NCI-H345 treated with DMSO at 0.1 percent for 48 hours (cell line): ENCODE measurements around the gene CORIN.
"Not testable (repeated sequence)": the region's sequence is repeated elsewhere in the genome, so short reads cannot be mapped to it uniquely, and the experiment has no call there.

Experiments
- DNase-seq: peaks from one replicate; lab custom pipeline; 2025; ENCODE audit not compliant: unreplicated experiment; lab: John Stamatoyannopoulos, UW

Gene CORIN

GRCh38 chr4:47776353-47776752 lies 61.5 kb downstream of the CORIN start:
- no peak for DNase-seq

DNA sequence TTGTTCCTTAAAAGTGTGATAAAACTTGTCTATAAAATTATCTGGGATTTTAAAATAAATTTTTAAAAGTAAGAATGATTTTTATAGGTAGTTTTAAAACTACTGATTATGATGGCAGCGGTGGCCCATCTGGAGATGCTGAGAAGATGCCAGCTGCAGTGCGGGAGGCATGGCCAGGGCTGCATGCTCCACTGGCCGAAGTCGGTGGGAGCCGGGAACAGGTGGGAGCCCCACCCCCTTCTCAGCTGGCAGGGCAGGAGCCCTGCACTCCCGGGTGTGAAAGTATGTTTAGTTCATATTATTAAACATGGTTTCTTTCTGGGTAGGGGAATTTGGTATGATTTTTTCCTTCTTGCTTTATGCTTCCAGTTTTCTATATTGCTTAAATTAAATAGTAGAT lies 63.8 kb downstream of the CORIN start:
- no peak for DNase-seq

GRCh38 chr4:47771020-47771419 lies 66.8 kb downstream of the CORIN start:
- no peak for DNase-seq

GRCh38 chr4:47767956-47768355 lies 69.9 kb downstream of the CORIN start:
- DNase-seq, result not testable (repeated sequence)

- no peak for DNase-seq
Observed at GRCh38 chr4:47763279-47763678, 74.6 kb downstream of the CORIN start.

DNA sequence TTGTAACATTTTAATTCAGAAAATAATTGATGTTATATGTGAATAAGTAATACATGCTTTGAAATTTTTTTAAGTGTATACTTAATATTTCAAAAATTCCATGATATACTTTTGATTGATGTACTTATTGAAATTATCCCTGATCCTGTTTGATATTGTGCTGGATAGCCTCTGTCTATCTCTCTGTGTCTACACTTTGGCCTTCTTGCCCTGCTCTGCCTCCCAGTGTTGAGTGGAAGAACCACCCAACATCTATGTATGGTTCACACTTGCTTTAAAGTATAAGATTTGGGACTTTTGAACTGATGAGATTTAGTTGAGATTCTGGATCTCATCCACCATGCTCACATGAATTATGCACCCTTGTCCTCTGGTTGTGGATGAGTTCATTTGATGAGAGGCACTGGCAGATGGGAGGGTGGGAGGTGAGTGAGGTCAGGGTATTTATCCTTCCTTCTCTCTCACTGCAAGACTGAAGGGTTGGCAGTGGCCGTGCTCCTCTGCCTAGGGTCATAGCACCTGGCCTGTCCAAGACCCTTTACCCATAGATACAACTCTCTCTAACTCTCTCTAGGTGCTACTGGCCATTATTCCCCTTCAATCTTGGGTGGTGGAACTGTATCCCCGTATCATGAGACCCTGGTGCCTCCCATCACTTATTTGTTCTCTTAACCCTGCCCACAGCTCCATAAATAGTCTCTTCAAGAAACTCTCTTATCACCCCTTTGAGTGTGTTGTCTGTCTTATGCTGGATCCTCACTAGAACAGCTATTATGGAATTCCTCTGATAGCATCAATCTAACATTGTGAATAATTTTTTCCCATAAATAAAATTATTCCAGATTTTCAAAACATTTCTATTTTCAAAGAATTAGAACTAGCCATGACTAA lies 75.2 kb downstream of the CORIN start:
- DNase-seq, result no peak

GRCh38 chr4:47753316-47753715 lies 84.6 kb downstream of the CORIN start:
- DNase-seq, result not testable (repeated sequence)

DNA sequence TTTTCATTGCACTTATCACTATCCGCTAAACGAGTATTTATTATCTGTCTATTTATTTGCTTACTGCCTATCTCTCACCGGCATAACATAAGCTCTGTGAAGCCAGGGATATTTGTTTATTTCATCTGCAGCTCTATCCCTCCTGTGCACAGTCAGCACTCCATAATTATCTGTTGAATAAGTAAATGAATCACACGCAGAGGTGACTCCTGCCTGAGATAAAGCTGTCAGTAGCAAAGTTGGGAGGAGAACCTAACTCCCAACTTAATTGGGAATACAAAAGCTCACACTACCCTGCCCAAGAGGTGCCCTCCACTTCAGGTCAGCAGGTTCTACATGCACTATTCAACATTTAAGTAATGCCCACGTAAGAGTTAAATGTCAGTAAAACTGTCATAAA lies 85.7 kb downstream of the CORIN start:
- DNase-seq, result no peak

DNA sequence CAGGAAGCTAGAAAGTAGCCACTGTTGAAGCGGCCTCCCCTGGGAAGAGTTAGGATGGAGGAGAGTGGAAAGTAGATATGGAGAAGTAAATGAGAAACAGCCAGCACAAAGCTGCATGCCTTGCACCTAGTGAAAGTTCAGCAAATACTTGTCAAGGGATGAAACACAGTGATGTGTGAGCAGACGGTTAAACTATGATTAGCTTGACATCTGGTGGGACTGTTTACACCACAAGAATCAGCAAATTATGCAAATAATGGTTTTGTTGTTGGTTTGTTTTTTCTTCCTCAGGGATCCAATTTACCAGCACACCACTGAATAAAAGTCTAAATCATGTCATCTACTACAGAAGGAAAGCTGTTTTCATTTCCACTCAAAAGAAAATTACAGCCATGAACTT lies 87.1 kb downstream of the CORIN start:
- DNase-seq, result no peak

DNA sequence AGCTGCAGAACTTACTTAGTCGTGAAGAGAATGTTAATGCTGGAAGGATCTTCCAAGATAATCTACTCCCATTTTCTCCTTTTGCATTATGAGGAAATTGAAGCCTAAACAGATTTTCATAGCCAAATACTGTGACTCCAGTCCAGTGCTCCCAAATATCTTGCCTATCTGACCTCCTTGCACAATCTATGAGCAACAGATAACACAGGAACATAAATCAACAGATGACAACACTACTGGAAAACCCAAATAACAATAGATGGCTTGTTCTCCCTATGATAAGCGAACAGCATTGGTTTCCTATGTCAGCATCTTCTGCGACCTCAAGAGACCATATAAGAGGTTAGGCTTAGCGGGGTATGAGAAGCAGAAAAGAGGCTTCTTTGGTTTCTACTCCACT lies 88.0 kb downstream of the CORIN start:
- DNase-seq, result no peak

GRCh38 chr4:47749060-47749459 lies 88.8 kb downstream of the CORIN start:
- no peak for DNase-seq

GRCh38 chr4:47747846-47748494 lies 89.9 kb downstream of the CORIN start:
- DNase-seq, result no peak

GRCh38 chr4:47747211-47747610 lies 90.7 kb downstream of the CORIN start:
- DNase-seq, result no peak

GRCh38 chr4:47746122-47746521 lies 91.7 kb downstream of the CORIN start:
- DNase-seq, result no peak

- no peak for DNase-seq
Observed at GRCh38 chr4:47744843-47745382, 93.0 kb downstream of the CORIN start.

- no peak for DNase-seq
Observed at GRCh38 chr4:47744253-47744652, 93.6 kb downstream of the CORIN start.

- no peak for DNase-seq
Observed at GRCh38 chr4:47741200-47741599, 96.7 kb downstream of the CORIN start.

DNA sequence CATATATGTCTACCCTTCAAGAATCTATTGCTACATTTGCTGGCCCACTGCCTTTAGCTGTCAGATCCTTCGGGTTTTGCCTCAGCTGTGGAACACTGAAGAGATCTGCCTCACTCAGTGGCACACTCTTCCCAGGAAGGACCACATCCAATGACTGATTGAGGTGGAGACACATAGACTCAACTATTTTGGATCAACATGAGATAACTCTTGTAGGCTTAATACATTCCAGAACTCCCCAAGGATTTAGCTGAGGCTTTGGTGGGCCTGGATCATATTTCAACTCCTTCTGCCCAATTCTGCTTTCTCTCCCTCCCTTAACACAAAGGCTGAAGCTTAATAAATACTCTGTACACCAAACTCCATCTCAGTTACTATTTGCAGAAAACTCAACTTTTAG lies 100.5 kb downstream of the CORIN start:
- DNase-seq, result no peak

DNA sequence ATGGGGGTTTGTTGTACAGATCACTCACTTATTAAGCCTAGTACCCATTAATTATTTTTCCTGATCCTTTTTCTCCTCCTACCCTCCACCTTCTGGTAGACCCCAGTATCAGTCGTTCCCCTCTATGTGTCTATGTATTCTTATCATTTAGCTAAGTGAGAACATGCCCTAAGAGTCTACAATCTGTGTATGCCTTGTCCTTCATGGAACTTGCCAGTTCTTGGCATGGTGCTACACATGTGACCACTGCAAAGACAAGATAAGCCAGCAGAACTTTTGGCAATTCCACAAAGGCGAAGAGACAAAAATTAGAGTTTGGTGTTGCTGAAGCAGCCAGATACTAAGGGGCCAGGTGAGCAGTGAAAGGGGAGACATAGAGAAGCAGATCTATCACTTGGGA lies 101.3 kb downstream of the CORIN start:
- no peak for DNase-seq

DNA sequence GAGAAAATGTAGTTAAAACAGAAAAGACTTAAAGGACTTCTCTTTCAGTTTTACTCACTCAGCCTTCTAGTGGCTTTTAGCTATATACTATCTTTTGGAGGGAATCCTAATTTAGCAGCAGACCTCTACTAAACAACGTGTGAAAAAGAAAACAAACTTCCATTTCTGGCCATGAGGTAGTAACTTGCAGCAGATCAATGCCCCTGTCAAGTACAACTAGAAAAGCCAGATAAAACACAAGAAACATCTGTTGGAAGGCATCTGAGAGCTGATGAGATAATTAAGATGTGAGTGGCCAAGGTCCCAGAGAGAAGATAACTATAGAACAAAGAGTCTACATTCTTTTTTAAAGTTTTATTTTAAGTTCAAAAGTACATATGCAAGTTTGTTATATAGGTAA lies 101.7 kb downstream of the CORIN start:
- DNase-seq, result no peak

- no peak for DNase-seq
Observed at GRCh38 chr4:47733302-47734175, 104.3 kb downstream of the CORIN start.
